Superior temporal gyrus (tissue), 1 donor: ENCODE results near the gene BMPR1A.

ENCODE experiments used
- DNase-seq: peaks from one replicate; pipeline ENCODE4 v3.0.0-alpha.2; 2016; ENCODE audit errors: extremely low spot score

BMPR1A gene

DNA sequence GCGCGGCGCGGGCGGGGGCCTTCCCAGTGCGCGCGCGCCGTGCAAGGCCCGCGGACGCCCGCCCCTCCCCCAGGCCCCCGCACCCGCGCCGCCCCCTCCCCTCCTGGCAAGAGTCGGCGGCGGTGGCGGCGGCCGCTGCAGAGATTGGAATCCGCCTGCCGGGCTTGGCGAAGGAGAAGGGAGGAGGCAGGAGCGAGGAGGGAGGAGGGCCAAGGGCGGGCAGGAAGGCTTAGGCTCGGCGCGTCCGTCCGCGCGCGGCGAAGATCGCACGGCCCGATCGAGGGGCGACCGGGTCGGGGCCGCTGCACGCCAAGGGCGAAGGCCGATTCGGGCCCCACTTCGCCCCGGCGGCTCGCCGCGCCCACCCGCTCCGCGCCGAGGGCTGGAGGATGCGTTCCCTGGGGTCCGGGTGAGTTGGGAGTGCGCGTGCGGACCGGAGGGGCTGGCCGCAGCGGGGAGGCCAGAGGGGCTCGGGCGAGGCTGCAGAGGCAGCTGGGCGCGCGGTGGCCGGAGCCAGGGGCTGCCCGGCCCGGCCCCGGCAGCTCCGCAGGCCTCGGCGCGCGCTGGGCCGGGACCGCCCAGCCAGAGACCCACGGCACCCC is at the start of gene BMPR1A:
BMPR1A (plus strand) TSS at position 109 of the 602 bp plus-strand sequence. CDS start 119,400 bp downstream, outside the sequence.
- DNase-seq, result no peak

DNA sequence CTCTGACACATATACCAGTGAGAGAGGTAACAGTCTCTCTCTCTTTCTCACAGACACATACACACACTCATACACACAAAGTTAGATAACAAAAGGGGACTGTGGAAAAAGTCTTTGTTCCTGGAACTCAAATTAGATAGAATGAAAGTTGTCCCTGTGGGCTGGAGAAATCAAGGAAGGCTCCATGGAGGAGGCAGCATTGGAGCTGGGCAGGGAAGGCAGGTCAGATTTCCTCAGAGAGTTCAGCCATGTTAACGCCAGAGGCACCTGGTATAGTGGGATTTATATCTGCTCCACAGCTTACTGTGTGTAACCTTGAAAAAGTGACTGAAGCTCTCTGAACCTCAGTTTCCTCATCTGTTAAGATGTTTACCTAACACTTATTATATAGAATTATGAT is 49.4 kb upstream of the BMPR1A start:
- DNase-seq, result no peak

DNA sequence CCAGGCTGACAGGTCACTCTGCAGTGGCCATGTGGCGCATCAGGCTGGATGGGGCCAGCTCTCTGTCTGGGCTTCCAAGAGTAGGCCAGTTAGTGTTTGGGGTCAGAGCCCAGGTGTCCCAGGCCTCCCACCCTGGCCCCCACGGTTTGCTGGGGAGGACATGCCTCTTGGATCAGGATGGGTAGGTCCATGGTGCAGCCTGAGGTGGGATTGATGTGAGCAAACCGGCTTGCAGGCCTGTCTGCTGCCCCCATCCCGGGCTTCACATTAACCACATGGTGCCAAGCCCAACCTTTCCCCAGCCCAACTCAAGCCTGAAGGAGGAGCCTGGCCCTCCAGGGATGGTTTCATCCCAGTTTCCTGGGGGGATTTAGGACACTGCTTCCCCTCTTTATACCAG is 48.9 kb upstream of the BMPR1A start:
- DNase-seq, result no peak

DNA sequence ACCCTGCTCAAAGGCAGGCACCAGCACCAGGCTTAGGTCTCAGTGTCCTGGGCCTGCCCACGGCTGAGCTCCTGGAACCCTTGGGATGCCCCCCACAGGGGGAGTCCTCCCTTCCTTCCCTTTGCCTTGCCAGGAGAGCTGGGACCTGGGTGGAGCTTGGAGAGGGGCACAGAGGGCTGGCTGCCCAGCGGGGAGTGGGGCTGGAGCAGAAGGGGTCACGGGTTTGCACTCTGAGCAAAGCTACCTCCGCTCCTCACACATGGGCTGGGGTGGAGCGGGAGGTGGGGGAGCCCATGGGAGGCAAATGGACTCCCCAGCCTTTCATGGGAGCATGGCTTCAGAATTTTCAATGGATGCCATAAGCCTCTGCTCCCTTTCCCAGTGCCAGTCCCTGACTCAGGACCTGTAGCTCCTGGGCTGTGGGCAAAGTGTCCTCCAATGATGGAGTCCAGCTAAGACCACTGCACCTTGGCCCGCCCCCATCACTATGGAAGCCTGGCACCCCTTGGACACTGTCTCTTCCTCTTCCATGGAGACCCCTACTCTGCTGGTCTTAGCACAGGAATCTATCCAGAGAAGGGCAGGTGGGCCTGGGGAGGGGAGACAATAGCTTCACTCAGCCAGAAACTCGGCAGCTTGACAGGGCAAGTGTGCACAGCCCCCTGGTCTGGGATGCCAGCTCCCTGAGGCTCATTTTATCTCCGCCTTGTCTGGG is 48.2 kb upstream of the BMPR1A start:
- DNase-seq, result no peak

DNA sequence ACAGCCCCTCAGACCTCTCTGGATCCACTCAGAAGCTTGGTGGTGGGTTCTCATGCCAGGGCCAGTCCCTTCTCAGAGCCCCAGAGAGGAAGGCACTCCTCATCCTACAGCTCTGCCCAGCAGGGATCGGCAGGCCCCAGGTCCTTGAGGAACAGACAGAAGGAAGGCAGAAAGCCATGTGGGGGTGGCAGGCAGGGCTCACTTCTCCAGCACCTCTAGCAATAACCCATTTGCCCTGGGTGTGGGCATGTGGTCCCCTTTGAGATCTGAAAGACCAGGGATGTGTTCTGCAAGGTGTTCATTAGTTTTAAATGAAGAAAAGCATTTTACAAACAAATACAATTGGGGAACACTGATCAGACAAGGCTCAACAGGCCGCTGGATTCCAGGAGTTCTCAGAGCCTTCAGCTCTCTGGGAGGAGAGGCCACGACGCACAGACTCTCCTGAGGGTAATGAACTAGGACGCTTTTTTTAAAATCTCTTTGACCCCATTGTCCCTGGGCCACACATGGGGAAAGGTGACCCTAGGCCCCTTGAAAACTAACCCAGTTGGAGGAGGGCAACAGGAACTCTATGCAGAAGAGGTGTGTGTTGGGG is 47.5 kb upstream of the BMPR1A start:
- no peak for DNase-seq

DNA sequence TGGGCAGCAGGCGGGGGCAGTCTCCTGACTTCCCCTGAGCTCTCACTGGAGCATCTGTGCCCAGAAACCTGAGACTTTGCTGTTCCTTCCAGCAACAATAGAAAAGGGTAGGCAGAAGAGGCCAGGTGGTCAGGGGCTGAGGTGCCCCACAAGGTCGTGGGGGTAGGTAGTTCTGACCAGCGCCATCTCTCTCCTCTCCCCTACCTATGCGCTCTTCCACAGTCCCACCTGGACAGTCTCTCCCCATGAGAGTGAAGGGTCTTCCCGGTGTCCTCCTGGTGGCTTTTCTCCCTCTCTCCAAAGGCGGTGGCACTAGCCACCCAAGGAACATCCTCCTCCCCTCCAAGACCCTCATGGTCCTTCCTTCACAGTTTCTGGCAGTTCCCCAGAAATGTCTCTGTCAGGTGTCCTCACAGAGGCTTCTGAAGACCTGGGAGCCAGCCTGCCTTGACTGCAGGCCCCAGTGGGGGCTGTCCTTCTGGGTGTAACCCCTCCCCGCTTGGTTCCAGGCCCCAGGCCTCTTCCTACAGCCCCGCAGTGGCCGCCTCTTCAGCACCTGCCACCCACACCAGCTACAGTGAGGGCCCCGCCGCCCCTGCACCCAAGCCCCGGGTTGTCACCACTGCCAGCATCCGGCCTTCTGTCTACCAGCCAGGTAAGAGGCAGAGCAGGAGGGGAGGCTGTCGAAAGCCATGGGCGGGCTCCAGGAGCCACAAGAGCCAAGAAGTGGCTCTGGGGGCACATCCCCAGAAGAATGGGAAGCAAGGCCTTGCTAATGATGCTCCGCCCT is 46.8 kb upstream of the BMPR1A start:
- DNase-seq, result no peak

DNA sequence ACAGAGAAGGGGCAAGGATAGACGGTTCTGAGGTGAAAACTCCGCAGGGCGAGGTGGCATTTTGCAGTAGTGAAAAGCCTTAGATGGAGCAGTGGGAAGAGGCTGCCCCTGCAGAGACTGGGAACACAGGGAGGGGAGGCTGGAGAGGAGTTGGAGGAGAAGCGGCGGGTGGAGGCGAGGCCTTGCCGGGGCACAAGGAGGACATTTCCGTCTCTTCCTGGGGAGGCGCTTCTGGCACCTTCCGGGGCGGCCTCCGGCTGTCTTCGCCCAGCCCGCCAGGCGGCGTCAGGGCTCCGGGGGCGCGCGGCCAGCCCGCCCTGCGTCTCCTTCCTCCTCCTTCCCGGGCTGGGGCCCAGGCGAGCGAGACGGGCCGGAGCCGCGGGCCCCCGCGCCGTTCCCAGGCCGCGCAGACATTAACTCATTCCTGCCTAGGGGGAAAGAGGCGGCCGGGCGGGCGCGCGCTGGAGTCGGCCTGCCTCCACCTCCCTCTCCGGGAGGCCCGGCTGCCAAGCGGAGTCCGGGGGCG is 45.4 kb upstream of the BMPR1A start:
- peak; percentile 76 for DNase-seq

DNA sequence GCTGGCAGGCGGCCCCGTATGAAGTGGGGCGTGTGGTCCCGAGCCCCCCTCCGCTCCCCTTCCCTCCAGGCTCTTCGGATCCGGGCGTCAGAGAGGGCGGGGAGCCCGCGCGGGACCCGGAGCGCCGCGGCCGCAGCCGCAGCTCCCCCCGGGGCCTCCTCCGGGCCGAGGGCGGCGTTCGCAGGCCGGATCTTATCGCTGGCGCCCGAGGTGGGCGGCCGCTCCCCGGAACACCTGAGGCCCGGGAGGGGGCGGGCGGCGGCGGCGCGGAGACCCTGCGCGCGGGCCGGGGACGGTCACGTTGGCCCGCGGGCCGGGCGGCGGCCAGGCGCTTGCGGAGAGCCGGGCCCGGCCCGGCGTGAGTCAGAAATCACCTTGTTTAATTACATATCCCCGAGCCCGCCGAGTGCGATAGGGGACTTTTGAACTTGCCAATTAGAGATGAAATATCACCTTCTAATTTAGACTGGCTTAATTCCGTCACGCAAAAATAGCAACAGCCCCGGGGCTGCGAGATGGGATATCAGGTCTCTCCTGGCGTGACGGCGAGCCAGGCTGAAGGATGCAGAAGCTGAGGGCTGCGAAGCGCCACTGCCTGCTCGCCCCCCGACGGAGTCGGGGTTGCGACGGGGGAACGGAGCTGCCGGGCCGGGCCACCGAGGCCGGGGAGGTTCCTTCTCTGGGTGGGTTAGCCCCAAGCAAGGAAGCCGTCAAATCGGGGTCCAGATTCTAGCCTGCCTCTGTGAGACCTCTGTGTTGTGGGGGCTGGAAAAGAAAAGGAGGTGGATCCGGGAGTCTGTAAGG is 44.7 kb upstream of the BMPR1A start:
- peak; percentile 53 for DNase-seq

DNA sequence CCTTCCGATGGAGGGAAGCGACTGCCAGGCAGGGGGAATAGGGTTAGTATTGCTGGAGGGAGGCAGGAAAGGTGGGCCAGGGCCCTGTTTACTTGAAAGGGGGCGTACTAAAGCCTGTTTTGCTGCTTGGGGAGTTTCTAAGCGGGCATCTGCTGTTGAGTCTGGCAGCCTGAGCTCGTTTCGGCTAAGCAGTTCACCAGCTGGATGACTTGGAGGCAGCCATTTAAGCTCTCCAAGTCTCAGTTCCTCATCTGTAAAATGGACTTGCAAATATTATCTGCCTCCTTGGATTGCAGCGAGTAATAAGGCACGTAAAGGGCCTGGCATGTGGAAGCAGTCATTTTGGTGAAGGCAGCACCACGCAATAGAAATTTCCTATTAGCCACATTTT is 44.1 kb upstream of the BMPR1A start:
- DNase-seq, result no peak

DNA sequence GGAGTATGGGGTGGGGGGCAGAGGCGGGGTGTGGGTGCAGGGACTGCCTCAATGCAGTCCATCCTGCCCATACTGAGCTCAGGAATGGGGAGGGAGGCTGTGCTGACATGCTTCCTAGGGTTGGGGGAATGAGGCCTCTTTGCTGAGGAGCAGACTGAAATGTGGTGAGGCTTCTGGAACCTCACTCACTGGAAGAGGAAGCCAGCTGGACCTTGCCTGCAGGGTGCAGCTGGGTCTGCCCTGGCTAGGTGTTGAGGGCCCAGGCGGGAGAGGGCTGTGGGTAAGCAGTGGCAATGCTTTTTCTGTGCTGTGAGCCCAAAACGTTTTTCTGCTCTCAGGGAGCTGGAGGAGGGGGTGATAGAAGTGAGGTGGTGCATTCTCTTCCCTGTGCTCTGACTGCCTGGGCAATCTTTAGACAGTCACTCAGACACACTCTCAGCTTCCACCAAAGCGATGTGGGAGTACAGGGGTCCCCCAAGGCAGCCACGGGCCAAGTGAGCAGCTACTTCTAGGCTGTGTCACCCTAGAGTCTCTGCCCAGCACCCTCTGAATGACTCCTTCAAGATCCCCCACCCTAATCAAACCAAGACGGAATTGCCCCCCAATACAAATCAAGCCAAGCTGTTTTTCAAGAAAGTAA is 41.1 kb upstream of the BMPR1A start:
- no peak for DNase-seq

DNA sequence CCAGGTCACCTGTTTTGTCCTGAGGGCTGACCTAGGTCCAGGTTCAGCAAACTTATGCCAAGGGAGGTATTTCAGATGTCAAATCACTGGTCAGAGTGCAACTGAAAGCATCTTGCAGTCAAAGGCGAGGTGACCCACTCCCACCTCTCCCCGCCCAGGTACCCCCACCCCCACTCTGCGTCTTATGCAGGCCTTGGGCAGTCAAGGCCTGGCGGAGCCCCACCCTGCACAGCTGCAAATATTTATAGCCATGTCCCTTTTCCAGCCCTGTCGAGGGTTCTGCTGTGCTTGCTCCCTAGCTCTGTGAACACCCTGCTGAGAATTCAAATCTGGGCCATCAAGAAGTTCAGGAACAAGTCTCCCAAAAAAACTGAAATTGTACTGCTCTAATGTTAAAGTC is 40.6 kb upstream of the BMPR1A start:
- DNase-seq, result no peak

DNA sequence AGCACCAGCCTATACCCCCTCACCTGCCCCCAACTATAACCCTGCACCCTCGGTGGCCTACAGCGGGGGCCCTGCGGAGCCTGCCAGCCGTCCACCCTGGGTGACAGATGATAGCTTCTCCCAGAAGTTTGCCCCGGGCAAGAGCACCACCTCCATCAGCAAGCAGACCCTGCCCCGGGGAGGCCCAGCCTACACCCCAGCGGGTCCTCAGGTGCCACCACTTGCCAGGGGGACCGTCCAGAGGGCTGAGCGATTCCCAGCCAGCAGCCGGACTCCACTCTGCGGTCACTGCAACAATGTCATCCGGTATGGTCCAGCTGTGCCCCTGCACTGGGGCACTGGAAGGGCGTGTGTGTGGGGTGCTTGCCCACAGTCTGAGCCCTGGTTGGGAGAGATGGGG is 40.0 kb upstream of the BMPR1A start:
- no peak for DNase-seq

DNA sequence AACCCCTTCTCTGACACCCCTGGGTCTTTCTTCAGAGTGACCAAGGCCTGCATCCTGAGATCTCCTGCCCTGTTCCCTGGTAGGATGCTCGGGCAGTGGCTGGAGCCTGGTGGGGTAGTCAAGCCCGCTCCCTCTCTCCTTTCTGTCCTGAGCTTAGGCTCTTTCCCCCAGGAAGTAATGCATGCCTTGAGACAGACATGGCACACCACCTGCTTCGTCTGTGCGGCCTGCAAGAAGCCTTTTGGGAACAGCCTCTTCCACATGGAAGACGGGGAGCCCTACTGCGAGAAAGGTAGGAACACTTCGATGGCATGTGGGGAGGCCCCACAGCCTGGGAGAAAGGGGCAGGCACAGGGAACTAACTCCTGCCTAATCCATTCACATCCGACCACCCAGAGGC is 37.9 kb upstream of the BMPR1A start:
- DNase-seq, result no peak

DNA sequence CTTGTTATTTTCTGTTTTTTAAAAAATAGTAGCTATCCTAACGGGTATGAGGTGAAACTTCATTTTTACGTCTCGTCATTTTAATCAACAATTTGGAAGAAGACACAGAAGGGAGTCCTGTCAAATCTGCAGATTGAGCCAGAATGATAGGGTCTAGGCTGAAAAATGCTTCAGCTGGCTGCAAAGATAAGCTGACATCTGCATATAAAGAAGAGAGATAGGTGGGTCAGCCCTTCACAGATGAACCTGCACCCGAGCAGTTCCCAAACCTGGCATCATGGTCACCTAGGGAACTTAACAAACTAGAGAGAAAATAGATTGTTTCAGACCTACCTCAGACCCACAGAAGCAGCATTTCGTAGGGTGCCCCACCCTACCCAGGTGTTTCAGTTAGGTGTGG is 35.2 kb upstream of the BMPR1A start:
- no peak for DNase-seq

DNA sequence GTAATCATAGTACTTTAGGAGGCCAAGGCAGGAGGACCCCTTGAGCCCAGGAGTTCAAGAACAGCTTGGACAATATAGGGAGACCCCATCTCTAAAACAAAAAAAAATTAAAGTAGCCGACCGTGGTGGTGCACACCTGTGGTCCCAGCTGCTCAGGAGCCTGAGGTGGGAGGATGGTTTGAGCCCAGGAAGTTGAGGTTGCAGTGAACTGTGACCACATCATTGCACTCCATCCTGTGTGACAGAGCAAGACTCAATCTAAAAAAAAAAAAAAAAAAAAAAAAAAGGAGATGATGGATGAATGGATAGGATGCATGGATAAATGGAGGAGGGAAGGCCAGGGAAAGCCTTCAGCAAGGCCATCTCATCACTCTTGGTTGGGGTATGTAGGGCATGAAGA is 33.4 kb upstream of the BMPR1A start:
- no peak for DNase-seq

DNA sequence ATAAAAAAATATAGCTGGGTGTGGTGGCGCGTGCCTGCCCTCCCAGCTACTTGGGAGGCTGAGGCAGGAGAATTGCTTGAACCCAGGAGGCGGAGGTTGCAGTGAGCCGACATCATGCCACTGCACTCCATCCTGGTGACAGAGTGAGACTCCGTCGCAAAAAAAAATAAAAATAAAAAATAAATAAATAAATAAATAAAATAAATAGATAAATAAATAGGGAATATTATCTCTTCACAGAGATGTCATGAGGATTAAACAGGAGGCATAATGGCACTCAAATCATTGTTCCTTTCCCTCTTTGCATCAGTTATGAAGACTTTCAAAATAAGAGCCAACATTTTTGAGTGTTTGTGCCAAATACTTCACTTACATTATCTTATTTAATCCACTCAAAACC is 32.0 kb upstream of the BMPR1A start:
- no peak for DNase-seq

DNA sequence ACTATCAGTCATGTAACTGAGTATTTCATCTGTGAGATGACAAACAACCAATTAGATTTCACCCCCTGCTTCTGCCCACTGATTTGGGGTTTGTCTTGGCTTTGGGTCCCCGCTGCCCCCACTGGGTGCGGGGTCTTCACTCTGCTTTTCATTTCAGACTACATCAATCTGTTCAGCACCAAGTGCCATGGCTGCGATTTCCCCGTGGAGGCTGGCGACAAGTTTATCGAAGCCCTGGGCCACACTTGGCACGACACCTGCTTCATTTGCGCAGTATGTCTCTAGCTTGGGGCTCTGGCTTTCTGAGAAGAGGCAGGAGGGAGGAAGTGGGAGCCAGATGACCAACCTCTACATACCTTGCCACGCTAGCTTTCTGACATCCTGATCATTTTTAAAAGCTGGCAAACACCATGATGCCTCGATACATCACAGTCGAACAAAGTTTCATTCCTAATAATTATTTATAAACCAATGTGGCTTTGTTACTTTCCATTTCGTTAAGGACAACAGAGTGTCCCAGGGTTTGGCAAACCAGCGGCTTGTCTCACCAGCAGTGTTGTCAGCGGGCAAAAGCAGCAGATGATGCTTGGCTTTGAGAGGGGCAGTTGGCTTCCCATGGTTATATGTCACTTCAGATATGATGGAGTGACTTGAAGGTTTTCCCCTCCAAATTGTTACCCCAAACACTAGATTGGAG is 30.3 kb upstream of the BMPR1A start:
- DNase-seq, result no peak

DNA sequence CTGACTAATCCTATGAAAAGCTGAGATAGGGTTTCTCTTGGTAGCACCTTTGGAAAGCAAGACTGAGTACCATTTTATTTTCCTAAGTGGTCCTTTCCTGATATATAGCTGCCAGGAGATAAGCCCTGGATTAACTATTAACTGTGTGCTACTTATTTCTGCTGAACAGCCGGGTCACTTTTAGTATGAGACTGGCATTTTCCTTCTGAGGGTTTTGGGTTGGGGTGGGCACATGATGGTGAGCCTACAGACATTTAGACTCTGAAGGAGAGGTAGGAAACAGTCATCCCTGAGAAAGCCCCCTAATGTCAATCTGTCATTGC is 29.8 kb upstream of the BMPR1A start:
- DNase-seq, result no peak

DNA sequence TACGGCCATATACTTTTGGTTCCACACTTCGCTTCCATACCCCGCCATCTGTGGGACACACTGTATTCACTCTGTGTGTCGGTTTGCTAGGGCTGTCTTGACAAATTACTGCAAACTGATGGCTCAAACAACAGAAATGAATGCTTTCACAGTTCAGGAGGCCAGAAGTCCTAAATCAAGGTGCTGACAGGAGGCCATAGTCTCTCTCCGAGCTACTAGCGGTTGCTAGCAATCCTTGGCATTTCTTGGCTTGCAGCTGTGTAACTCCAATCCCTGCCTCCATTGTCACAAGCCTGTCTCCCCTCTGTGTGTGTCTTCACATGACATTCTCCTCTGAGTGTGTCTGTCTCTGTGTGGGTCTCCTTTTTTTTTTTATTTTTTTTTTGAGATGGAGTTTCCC is 28.9 kb upstream of the BMPR1A start:
- DNase-seq, result no peak

DNA sequence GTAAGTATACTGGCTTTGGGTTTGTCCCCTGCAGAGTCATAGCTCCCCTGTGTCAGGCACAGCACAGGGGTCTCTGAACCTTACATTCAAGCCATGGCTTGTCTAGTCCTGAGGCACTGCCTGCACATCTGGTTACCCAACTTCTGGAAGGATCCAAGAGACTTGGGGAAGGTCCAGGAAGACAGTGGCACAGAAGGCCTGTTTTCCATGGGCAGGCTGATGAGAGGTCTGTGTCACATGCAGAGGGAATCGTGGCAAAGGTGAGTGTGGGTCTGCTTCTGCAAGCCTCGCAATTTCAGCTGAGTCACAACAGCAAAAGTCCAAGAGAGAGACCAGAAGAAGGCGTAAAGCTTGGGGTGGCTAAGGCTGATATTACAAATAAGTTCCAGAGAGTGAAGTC is 28.4 kb upstream of the BMPR1A start:
- DNase-seq, result no peak

DNA sequence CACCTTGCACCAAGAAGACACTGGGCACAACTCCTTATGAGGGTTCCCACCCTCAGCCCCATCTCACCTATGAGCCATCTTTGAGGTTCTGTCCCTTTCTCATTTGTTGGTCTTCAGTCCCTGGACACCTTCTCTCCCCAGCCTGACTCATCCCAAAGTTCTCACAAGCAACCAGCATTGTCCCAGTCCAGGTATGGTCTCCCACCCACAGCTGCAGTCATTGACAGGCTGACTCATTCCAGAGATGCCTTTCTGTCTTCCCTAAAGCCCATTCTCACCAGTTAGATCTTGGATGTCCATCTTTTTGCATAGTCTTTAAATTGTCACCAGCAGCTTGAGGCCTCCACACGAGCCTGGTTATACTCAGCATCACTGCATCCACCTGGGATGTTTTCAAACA is 26.7 kb upstream of the BMPR1A start:
- DNase-seq, result no peak
